GM18502 (cell line): Measurements from ENCODE around the gene PDE4B.
"Not testable (repeated sequence)": the region's sequence is repeated elsewhere in the genome, so short reads cannot be mapped to it uniquely, and the experiment has no call there.

ENCODE experiments used
- ATAC-seq: cut with Tn5 transposase; IDR thresholded peaks from one replicate; pipeline ENCODE4 v1.9.1; 2021; ENCODE audit warnings: mild to moderate bottlenecking; ENCODE audit not compliant: unreplicated experiment, poor library complexity

PDE4B gene

DNA sequence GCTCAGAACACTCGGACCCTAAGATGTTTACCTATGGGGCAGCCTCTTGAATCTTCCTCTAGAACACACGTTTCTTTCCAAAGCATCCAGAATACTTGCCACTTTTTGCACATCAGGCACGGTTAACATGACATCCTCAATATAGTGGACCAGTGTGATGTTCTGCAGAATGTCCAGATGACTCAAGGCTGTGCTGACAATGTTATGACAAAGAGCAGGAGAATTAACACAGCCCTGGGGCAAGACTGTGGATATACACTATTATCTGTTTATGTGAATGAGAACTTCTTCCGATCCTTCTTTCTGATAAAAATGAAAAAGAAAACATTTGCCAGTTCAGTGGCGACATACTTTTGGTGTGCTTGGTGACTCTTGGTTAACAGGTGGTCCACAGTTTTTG is 154.3 kb downstream of the PDE4B start:
- no peak for ATAC-seq

DNA sequence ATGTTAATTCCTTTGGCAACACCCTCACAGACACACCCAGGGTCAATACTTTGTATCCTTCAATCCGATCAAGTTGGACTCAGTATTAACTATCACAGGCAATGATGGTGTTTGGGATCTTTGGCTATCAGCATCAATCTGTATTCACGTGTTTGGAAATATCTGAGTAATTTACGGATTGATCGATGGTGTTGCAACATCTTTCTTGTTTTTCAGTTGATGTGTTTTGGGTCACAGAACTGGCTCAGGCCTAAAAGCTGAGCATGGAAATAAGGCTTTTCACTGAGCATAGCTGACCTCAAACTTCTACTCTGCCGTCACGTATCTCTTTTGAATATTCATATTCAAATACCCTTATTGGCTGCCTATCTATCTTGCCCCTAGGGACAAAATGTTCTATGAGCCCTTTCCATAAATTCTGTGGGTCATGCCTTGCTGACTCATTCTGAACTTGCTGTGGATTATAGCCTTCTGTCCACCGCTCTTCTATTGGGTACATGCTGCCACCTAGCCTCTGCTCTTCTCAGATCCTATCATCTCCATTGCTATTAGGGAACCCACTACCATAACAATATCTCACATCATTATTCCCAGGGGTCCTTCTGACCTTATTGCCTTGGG is 156.0 kb downstream of the PDE4B start:
- no peak for ATAC-seq

- no peak for ATAC-seq
These were observed 156.5 kb downstream of the PDE4B start for GRCh38 chr1:65949230-65949626.

GRCh38 chr1:65949933-65950332 is 157.2 kb downstream of the PDE4B start:
- no peak for ATAC-seq

- ATAC-seq = no peak
These were observed 160.0 kb downstream of the PDE4B start for GRCh38 chr1:65952696-65953095.

DNA sequence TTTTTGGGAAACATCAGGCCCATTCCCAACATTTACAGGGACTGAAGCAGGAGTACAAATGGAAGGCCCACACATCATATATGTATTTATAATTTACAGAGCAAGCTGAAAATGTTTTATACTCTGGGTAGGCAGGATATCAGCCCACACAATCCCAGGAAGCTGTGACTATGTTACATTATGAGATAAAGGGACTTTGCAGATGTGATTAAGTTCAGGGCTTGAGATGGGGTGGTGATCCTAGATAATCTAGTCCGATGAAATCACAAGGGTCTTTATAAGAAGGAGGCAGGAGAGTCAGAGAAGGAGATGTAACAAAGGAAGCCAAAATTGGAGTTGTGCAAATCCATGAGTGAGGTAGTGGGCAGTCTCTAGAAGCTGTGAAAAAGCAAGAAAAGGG is 160.5 kb downstream of the PDE4B start:
- ATAC-seq = no peak

DNA sequence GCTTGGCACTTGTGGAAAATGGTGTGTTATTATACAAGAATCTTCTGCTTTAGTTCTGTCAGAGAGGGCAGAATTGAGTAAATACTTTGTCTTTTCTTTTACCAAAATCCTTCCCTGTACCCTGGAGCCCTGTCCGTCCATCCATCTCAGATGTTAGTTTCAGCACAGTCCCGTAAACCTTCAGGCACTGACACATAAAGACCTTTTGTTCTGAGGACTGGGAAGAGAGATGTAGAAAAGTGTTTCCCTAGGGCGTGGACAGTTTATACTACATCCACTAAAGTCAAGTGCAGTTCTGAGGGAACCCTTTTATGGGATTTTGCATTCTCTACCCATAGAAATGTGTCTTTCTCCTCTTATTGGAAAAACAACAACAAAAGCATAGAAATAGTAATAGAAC is 162.4 kb downstream of the PDE4B start:
- ATAC-seq = no peak

DNA sequence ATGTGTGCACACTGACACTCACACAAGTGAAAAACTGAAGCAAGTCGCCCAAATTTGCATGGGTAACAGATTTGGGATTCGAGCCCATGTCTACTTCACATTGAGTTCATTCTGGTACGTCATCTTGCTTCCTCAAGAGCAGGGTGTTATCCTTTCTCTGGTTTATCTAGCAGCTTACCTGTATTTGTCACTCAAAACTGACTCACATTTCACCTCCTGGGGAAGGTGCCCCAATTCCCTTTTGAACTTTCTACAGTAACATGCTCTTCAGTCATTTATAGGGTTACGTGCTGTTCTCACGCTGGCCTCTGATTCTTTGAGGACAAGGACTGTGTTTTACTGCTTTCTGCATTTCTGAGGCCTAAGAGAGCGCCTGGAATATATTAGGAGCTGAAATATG is 162.8 kb downstream of the PDE4B start:
- ATAC-seq = no peak

GRCh38 chr1:65958561-65959350 is 166.1 kb downstream of the PDE4B start:
- ATAC-seq = peak; percentile 74

- ATAC-seq = no peak
These were observed 167.3 kb downstream of the PDE4B start for GRCh38 chr1:65959896-65960567.

- no peak for ATAC-seq
These were observed 170.6 kb downstream of the PDE4B start for GRCh38 chr1:65963156-65963888.

DNA sequence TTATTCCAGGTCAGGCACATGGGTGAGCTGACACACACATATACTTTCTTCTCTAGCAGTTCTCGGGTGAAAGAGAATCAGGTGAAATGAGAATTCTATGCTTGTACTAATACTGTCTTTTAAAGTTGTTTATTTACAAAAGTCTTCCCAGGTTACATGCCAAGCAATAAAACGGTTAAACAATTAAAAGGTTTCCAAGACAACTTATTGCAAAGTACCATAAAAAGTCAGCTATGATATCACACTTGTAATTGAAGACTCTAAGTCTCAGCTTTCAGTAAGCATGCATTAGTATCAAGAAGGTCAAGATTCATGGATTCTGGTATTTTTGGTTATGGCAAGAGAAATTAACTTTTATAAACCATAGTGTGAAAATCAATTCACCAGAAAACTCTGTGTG is 171.4 kb downstream of the PDE4B start:
- no peak for ATAC-seq

GRCh38 chr1:65965112-65965996 is 172.7 kb downstream of the PDE4B start:
- ATAC-seq = no peak

DNA sequence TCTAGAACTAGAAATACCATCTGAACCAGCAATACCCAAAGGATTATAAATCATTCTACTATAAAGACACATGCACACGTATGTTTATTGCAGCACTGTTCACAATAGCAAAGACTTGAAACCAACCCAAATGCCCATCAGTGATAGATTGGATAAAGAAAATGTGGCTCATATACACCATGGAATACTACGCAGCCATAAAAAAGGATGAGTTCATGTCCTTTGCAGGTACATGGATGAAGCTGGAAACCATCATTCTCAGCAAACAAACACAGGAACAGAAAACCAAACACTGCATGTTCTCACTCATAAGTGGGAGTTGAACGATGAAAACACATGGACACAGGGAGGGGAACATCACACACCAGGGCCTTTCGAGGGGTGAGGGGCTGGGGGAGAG is 174.8 kb downstream of the PDE4B start:
- ATAC-seq = not testable (repeated sequence)

GRCh38 chr1:65971547-65971946 is 178.9 kb downstream of the PDE4B start:
- ATAC-seq = no peak

DNA sequence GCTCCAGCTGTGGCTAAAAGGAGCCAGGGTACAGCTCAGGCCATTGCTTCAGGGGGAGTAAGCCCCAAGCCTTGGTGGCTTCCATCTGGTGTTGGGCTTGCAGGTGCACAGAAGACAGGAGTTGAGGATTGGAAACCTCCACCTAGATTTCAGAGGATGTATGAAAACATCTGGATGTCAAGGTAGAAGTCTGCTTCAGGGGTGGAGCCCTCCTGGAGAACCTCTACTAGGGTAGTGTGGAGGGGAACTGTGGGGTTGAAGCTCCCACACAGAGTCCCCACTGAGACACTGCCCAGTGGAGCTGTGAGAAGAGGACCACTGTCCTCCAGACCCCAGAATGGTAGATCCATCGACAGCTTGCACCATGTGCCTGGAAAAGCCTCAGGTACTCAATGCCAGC is 183.0 kb downstream of the PDE4B start:
- no peak for ATAC-seq

DNA sequence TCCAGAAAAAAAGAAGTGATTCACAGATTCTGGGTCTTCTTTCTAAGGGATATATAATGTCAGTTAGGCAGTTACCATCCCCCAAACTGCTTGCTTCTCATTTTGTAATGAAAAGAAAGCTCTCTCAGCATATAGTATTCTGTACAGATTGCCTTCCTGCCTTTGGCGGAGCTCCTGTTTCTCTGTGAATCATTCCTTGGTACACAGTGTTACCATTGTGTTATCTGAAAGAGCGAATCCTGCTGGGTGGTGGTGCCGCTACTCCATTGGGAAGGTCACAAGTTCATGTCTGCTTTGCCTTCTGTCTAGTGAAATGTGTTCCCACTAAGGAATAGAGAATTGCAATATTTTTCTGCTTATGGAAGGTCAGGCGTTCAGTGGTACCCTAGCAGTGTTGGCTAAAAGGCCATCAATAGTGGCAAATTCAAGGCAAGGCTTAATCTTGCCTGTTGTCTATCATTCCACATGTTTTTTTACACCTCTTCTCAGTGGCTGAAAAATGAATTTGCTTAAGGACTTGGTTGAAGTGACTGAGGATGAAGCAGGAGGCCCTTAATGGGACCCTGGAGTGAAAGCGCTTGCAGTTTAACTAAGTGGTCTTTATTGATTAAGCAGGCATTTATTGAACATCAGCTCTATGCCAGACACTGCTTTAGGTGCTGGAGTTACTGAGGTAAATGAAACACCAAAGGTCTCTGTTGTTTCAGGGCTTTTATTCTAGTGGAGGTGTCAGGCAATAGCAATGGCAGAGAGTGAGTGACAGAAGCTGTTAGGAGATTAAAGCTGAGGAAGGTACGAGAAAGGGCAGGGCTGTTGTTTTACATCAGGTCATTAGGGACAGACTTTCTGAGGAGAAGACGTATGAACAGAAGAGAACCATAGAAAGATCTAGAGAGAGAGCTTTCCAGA is 186.7 kb downstream of the PDE4B start:
- no peak for ATAC-seq

- no peak for ATAC-seq
These were observed 187.5 kb downstream of the PDE4B start for GRCh38 chr1:65980237-65980636.

DNA sequence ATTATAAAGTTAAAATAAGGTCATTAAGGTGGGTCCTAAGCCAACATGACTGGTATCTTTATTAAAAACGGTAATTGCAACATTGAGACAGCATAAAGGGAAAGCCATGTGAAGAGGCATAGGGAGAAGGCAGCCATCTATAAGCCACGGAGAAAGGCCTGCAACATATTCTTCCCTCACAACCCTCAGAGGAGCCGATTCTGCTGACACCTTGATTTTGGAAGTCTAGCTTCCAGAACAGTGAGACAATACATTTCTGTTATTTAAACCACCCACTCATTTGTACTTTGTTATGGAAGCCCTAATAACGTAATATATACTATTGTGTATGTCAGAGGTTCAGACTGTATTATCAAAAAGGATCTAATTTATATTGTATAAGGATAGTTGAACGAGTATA is 190.8 kb downstream of the PDE4B start:
- no peak for ATAC-seq
